ENCODE data around the gene ASL. TPM values are rescaled to one million over a fixed set of nuclear protein-coding genes. Genes with fewer than 3 reads are reported as not detected.
"Not testable (repeated sequence)": the region's sequence is repeated elsewhere in the genome, so short reads cannot be mapped to it uniquely, and the experiment has no call there.

ASL gene
- total RNA-seq, 1 experiment from 2014 or later: 46.9 TPM

- ATAC-seq; H2AFZ ChIP-seq (ENCODE audit: low read depth, low read length, poor library complexity, severe bottlenecking); H3K9me3 ChIP-seq (ENCODE audit: control insufficient read depth in 1 of 2, insufficient read depth in 1 of 2, low read depth in 1 of 2, low read length in 2 of 2); H3K4me3 ChIP-seq (replicated peaks in 1 of 2; ENCODE audit: low read depth in 1 of 2, low read length in 2 of 2); H3K4me2 ChIP-seq (ENCODE audit: low read length); H3K27ac ChIP-seq (ENCODE audit: low read depth, low read length); DNase-seq (ENCODE audit: low read depth, low spot score); CTCF ChIA-PET; BruUV-seq (replicated peaks); H3K27me3 ChIP-seq (ENCODE audit: insufficient read depth, low read length); H3K9me2 ChIP-seq (ENCODE audit: insufficient read depth); H4K20me1 ChIP-seq (ENCODE audit: insufficient read depth); H3K36me3 ChIP-seq (ENCODE audit: control insufficient read depth in 1 of 2, insufficient read depth in 2 of 2, low read length in 2 of 2); intact Hi-C loops (cut with micrococcal nuclease); H3K9ac ChIP-seq (ENCODE audit: low read length); POLR2A ChIA-PET; RAD21 ChIA-PET (ENCODE audit: low non-redundant PET in 1 of 2, low total read pairs in 2 of 2, uncharacterized antibody in 2 of 2, unreplicated experiment in 2 of 2): not testable (repeated sequence)
- peaks cover 2 to 14% of the 10 kb centered on the region in 2 experiments; a peak in 3 of 4 replicates for H3K4me1 ChIP-seq (ENCODE audit: control insufficient read depth in 1 of 2, insufficient read depth in 2 of 2, low read length in 2 of 2)
- peak; percentile 24; the same call in 1 of the 2 replicates for TF ChIP-seq RAD21 (IDR thresholded peaks at IDR 0.05; ENCODE audit: low read depth)
- peaks cover 15% of the 10 kb centered on the region for H3K79me2 ChIP-seq (ENCODE audit: insufficient read depth, low read length)
Observed at GRCh38 chr7:66072208-66072607, 3.4 kb upstream of the ASL start.

GRCh38 chr7:66076462-66077329, 1.1 kb downstream of the ASL start:
- no peak for DNase-seq (ENCODE audit: low read depth, low spot score)
- no peak for ATAC-seq
- Histone ChIP-seq H3K4me1 (ENCODE audit: control insufficient read depth in 1 of 2, insufficient read depth in 2 of 2, low read length in 2 of 2) (peaks cover 2 to 14% of the 10 kb centered on the region in 2 experiments; a peak in 3 of 4 replicates), H3K4me2 (ENCODE audit: low read length) (peak overlapping the region; percentile 97), H3K36me3 (ENCODE audit: control insufficient read depth in 1 of 2, insufficient read depth in 2 of 2, low read length in 2 of 2) (no peaks in the 10 kb centered on the region), H3K4me3 (replicated peaks in 1 of 2; ENCODE audit: low read depth in 1 of 2, low read length in 2 of 2) (peak overlapping the region; percentile 93 to 99), H2AFZ (ENCODE audit: low read depth, low read length, poor library complexity, severe bottlenecking) (no peak overlapping the region), H3K9ac (ENCODE audit: low read length) (peak overlapping the region; percentile 88), H3K27ac (ENCODE audit: low read depth, low read length) (peak overlapping the region; percentile 63; the same call in 1 of the 2 replicates), H3K27me3 (ENCODE audit: insufficient read depth, low read length) (no peaks in the 10 kb centered on the region), H3K9me2 (ENCODE audit: insufficient read depth) (no peaks in the 10 kb centered on the region), H4K20me1 (ENCODE audit: insufficient read depth) (no peaks in the 10 kb centered on the region), H3K9me3 (ENCODE audit: control insufficient read depth in 1 of 2, insufficient read depth in 1 of 2, low read depth in 1 of 2, low read length in 2 of 2) (no peaks in the 10 kb centered on the region), H3K79me2 (ENCODE audit: insufficient read depth, low read length) (peaks cover 34% of the 10 kb centered on the region)
- intact Hi-C loops (cut with micrococcal nuclease): no loop called here
- CTCF ChIA-PET: no interaction called here
- POLR2A ChIA-PET: interaction anchor here (2.0 kb wide), 1 partner anchor 7 kb away, joined by 6 read pairs; no protein-coding TSS in a partner anchor
- RAD21 ChIA-PET (ENCODE audit: low non-redundant PET in 1 of 2, low total read pairs in 2 of 2, uncharacterized antibody in 2 of 2, unreplicated experiment in 2 of 2): no interaction called here
- BruUV-seq (replicated peaks): no TSS peak
- TF ChIP-seq CTCF (IDR thresholded peaks at IDR 0.05 in 2 of 3, conservative IDR thresholded peaks at IDR 0.05 in 1 of 3; ENCODE audit: borderline replicate concordance in 1 of 3, insufficient read depth in 1 of 3, low read depth in 2 of 3, low read length in 2 of 3) (no peak), ATF3 (IDR thresholded peaks at IDR 0.05) (no peak), RAD21 (IDR thresholded peaks at IDR 0.05; ENCODE audit: low read depth) (no peak)
